Measurements from ENCODE around the gene STX11.

DNA sequence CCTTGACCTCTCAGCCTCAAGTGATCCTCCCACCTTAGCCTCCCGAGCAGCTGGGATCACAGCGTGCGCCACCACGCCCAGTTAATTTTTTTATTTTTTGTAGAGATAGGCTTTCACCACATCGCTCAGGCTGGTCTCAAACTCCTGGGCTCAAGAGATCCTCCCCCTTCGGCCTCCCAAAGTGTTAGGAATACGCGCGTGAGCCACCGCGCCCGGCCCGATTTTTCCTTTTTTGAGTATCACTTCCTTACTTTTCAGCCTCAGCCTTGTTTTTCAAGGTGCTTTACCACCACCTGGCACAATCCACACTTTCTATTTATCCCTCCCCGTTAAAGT is 791 bp upstream of the STX11 start:
- no peak for TF ChIP-seq ZNF263 (CRISPR knock-in tag; IDR thresholded peaks at IDR 0.05; ENCODE audit: low read depth)
- TF ChIP-seq, protein P1, sequence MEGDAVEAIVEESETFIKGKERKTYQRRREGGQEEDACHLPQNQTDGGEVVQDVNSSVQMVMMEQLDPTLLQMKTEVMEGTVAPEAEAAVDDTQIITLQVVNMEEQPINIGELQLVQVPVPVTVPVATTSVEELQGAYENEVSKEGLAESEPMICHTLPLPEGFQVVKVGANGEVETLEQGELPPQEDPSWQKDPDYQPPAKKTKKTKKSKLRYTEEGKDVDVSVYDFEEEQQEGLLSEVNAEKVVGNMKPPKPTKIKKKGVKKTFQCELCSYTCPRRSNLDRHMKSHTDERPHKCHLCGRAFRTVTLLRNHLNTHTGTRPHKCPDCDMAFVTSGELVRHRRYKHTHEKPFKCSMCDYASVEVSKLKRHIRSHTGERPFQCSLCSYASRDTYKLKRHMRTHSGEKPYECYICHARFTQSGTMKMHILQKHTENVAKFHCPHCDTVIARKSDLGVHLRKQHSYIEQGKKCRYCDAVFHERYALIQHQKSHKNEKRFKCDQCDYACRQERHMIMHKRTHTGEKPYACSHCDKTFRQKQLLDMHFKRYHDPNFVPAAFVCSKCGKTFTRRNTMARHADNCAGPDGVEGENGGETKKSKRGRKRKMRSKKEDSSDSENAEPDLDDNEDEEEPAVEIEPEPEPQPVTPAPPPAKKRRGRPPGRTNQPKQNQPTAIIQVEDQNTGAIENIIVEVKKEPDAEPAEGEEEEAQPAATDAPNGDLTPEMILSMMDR (IDR thresholded peaks at IDR 0.05): no peak
- TF ChIP-seq NFYB (CRISPR knock-in tag; conservative IDR thresholded peaks at IDR 0.05; ENCODE audit: low read depth): no peak
- TF ChIP-seq, protein P2, sequence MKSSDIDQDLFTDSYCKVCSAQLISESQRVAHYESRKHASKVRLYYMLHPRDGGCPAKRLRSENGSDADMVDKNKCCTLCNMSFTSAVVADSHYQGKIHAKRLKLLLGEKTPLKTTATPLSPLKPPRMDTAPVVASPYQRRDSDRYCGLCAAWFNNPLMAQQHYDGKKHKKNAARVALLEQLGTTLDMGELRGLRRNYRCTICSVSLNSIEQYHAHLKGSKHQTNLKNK (CRISPR knock-in tag; IDR thresholded peaks at IDR 0.05): no peak
- TF ChIP-seq SOX15 (CRISPR knock-in tag; IDR thresholded peaks at IDR 0.05): no peak
- no peak for TF ChIP-seq CBFB (CRISPR knock-in tag; IDR thresholded peaks at IDR 0.05; ENCODE audit: low read depth)
- no peak for TF ChIP-seq ESRRA (CRISPR knock-in tag; IDR thresholded peaks at IDR 0.05; ENCODE audit: borderline replicate concordance)
